Measurements from ENCODE around the gene UBE3B. TPM values are rescaled to one million over a fixed set of nuclear protein-coding genes. Genes with fewer than 3 reads are reported as not detected.
"Not testable (repeated sequence)": the region's sequence is repeated elsewhere in the genome, so short reads cannot be mapped to it uniquely, and the experiment has no call there.

The UBE3B gene
- polyA plus RNA-seq, 1 experiment = 43.9 TPM

- H3K4me3 ChIP-seq (ENCODE audit: low read depth, low read length) = no peak overlapping the region
- H3K36me3 ChIP-seq (ENCODE audit: control insufficient read depth, insufficient read depth, low read length) = no peaks in the 10 kb centered on the region
- DNase-seq (ENCODE audit: low read depth) = no peak
- TF ChIP-seq CTCF (IDR thresholded peaks at IDR 0.05; ENCODE audit: insufficient read depth, low read depth, low read length) = no peak
- no peaks in the 10 kb centered on the region for H3K27me3 ChIP-seq (ENCODE audit: control insufficient read depth, insufficient read depth, low read length)
- ChIA-PET POLR2A (no interaction called here), CTCF (interaction anchor here (1.2 to 5.7 kb wide), 5 partner anchors 8 to 339 kb away, joined by 4 to 40 read pairs (median 6); partner anchors contain the start of genes KCTD10 and UBE3B)
These were observed 41.3 kb upstream of the UBE3B start for GRCh38 chr12:109436188-109436560.

- CTCF ChIA-PET = interaction anchor here (0.7 to 1.4 kb wide), 3 partner anchors 9 to 80 kb away, joined by 3 to 5 read pairs (median 4); no protein-coding TSS in a partner anchor
- DNase-seq (ENCODE audit: low read depth) = no peak
- no peaks in the 10 kb centered on the region for H3K27me3 ChIP-seq (ENCODE audit: control insufficient read depth, insufficient read depth, low read length)
- POLR2A ChIA-PET = no interaction called here
- no peak overlapping the region for H3K4me3 ChIP-seq (ENCODE audit: low read depth, low read length)
- no peak for TF ChIP-seq CTCF (IDR thresholded peaks at IDR 0.05; ENCODE audit: insufficient read depth, low read depth, low read length)
- peaks cover 3% of the 10 kb centered on the region; the same call in 1 of the 2 replicates for H3K36me3 ChIP-seq (ENCODE audit: control insufficient read depth, insufficient read depth, low read length)
These were observed 38.3 kb upstream of the UBE3B start for GRCh38 chr12:109439181-109439580.

- H3K36me3 ChIP-seq (ENCODE audit: control insufficient read depth, insufficient read depth, low read length); H3K27me3 ChIP-seq (ENCODE audit: control insufficient read depth, insufficient read depth, low read length); POLR2A ChIA-PET; H3K4me3 ChIP-seq (ENCODE audit: low read depth, low read length); DNase-seq (ENCODE audit: low read depth): not testable (repeated sequence)
- CTCF ChIA-PET = interaction anchor here (0.7 to 1.4 kb wide), 2 partner anchors 10 to 23 kb away, joined by 3 read pairs; no protein-coding TSS in a partner anchor
These were observed 37.5 kb upstream of the UBE3B start for GRCh38 chr12:109439951-109440350.

GRCh38 chr12:109440851-109441490 lies 36.5 kb upstream of the UBE3B start:
- no peak for TF ChIP-seq CTCF (IDR thresholded peaks at IDR 0.05; ENCODE audit: insufficient read depth, low read depth, low read length)
- ChIA-PET POLR2A (no interaction called here), CTCF (interaction anchor here (0.7 kb wide), 1 partner anchor 21 kb away, joined by 3 read pairs; no protein-coding TSS in a partner anchor)
- DNase-seq (ENCODE audit: low read depth) = no peak
- Histone ChIP-seq H3K36me3 (ENCODE audit: control insufficient read depth, insufficient read depth, low read length) (peaks cover 3% of the 10 kb centered on the region; the same call in 1 of the 2 replicates), H3K4me3 (ENCODE audit: low read depth, low read length) (no peak overlapping the region), H3K27me3 (ENCODE audit: control insufficient read depth, insufficient read depth, low read length) (no peaks in the 10 kb centered on the region)

- POLR2A ChIA-PET = interaction anchor here (0.5 kb wide), 1 partner anchor 73 kb away, joined by 3 read pairs; no protein-coding TSS in a partner anchor
- H3K4me3 ChIP-seq (ENCODE audit: low read depth, low read length) = no peak overlapping the region
- DNase-seq (ENCODE audit: low read depth) = no peak
- peaks cover 11% of the 10 kb centered on the region for H3K36me3 ChIP-seq (ENCODE audit: control insufficient read depth, insufficient read depth, low read length)
- no peak for TF ChIP-seq CTCF (IDR thresholded peaks at IDR 0.05; ENCODE audit: insufficient read depth, low read depth, low read length)
- CTCF ChIA-PET = interaction anchor here (0.7 to 3.0 kb wide), 4 partner anchors 11 to 33 kb away, joined by 3 to 14 read pairs (median 4); partner anchors contain the start of genes KCTD10 and UBE3B
- no peaks in the 10 kb centered on the region for H3K27me3 ChIP-seq (ENCODE audit: control insufficient read depth, insufficient read depth, low read length)
These were observed 33.6 kb upstream of the UBE3B start for GRCh38 chr12:109443794-109444193.
